Measurements from ENCODE around the gene ZC3H4. TPM values are rescaled to one million over a fixed set of nuclear protein-coding genes. Genes with fewer than 3 reads are reported as not detected.
A peak's percentile ranks its signal among the peaks of the same experiment; 100 is the strongest.
"Not testable (repeated sequence)": the region's sequence is repeated elsewhere in the genome, so short reads cannot be mapped to it uniquely, and the experiment has no call there.

The ZC3H4 gene
- total RNA-seq, 2 experiments from 2014 or later, result 98.3 to 104 TPM

GRCh38 chr19:47050562-47050961 is 63.0 kb downstream of the ZC3H4 start:
- POLR2A ChIA-PET; H3K4me3 Mint-ChIP-seq; CTCF ChIA-PET; DNase-seq; H3K27ac Mint-ChIP-seq; H3K9me3 Mint-ChIP-seq; H3K36me3 Mint-ChIP-seq (ENCODE audit: low read depth): not testable (repeated sequence)
- Mint-ChIP-seq H3K27me3 (peaks cover 12% of the 10 kb centered on the region), H3K4me1 (peaks cover 19% of the 10 kb centered on the region)

GRCh38 chr19:47049307-47049700 is 64.3 kb downstream of the ZC3H4 start:
- Mint-ChIP-seq H3K4me3 (peak overlapping the region; percentile 95), H3K27me3 (peaks cover 4% of the 10 kb centered on the region), H3K9me3 (no peaks in the 10 kb centered on the region), H3K36me3 (ENCODE audit: low read depth) (peaks cover 5% of the 10 kb centered on the region), H3K27ac (peak overlapping the region; percentile 88), H3K4me1 (peaks cover 19% of the 10 kb centered on the region)
- no peak for DNase-seq
- POLR2A ChIA-PET, result interaction anchor here (1.0 to 1.2 kb wide), 2 partner anchors 13 to 64 kb away, joined by 3 to 4 read pairs; partner anchors contain the start of gene ZC3H4
- CTCF ChIA-PET, result interaction anchor here (0.7 to 0.9 kb wide), 2 partner anchors 13 to 195 kb away, joined by 3 to 4 read pairs; no protein-coding TSS in a partner anchor

GRCh38 chr19:47047763-47048405 is 65.7 kb downstream of the ZC3H4 start:
- Mint-ChIP-seq H3K9me3 (no peaks in the 10 kb centered on the region), H3K4me1 (peaks cover 19% of the 10 kb centered on the region), H3K4me3 (peak overlapping the region; percentile 99), H3K36me3 (ENCODE audit: low read depth) (peaks cover 5% of the 10 kb centered on the region), H3K27me3 (no peaks in the 10 kb centered on the region), H3K27ac (peak overlapping the region; percentile 92)
- DNase-seq, result peak; percentile 86
- ChIA-PET POLR2A (interaction anchor here (0.6 to 2.1 kb wide), 17 partner anchors 9 to 208 kb away, joined by 3 to 11 read pairs (median 3); partner anchors contain the start of genes ARHGAP35, CCDC9, SAE1 and ZC3H4), CTCF (interaction anchor here (0.7 to 1.6 kb wide), 7 partner anchors 11 to 196 kb away, joined by 3 to 11 read pairs (median 4); no protein-coding TSS in a partner anchor)

GRCh38 chr19:47047272-47047762 is 66.3 kb downstream of the ZC3H4 start:
- Mint-ChIP-seq H3K9me3 (no peaks in the 10 kb centered on the region), H3K4me1 (peaks cover 19% of the 10 kb centered on the region), H3K36me3 (ENCODE audit: low read depth) (peaks cover 5% of the 10 kb centered on the region), H3K4me3 (peak overlapping the region; percentile 99), H3K27ac (no peak overlapping the region), H3K27me3 (no peaks in the 10 kb centered on the region)
- CTCF ChIA-PET, result interaction anchor here (1.0 to 1.6 kb wide), 6 partner anchors 11 to 197 kb away, joined by 3 to 11 read pairs (median 4); no protein-coding TSS in a partner anchor
- no peak for DNase-seq
- POLR2A ChIA-PET, result interaction anchor here (0.9 to 2.1 kb wide), 14 partner anchors 9 to 209 kb away, joined by 3 to 11 read pairs (median 4); partner anchors contain the start of genes CCDC9, SAE1 and ZC3H4

GRCh38 chr19:47045867-47046470 is 67.6 kb downstream of the ZC3H4 start:
- no peaks in the 10 kb centered on the region for H3K27me3 Mint-ChIP-seq

GRCh38 chr19:47044946-47045866 is 68.4 kb downstream of the ZC3H4 start:
- Mint-ChIP-seq H3K4me3 (no peak overlapping the region), H3K27ac (no peak overlapping the region), H3K27me3 (no peaks in the 10 kb centered on the region), H3K9me3 (no peaks in the 10 kb centered on the region), H3K4me1 (peaks cover 19% of the 10 kb centered on the region), H3K36me3 (ENCODE audit: low read depth) (peaks cover 5% of the 10 kb centered on the region)
- DNase-seq, result no peak
- ChIA-PET POLR2A (no interaction called here), CTCF (interaction anchor here (1.2 kb wide), 1 partner anchor 68 kb away, joined by 3 read pairs; the partner anchor contains the start of gene ZC3H4)

More at GRCh38 chr19:47045867-47046470, 67.6 kb downstream of the ZC3H4 start:
- CTCF ChIA-PET, result no interaction called here
- Mint-ChIP-seq H3K4me1 (peaks cover 19% of the 10 kb centered on the region), H3K27ac (no peak overlapping the region), H3K9me3 (no peaks in the 10 kb centered on the region), H3K36me3 (ENCODE audit: low read depth) (peaks cover 5% of the 10 kb centered on the region), H3K4me3 (no peak overlapping the region)
- POLR2A ChIA-PET, result no interaction called here
- no peak for DNase-seq

GRCh38 chr19:47040869-47041268 is 72.7 kb downstream of the ZC3H4 start:
- H3K4me3 Mint-ChIP-seq, result no peak overlapping the region
- no peaks in the 10 kb centered on the region for H3K9me3 Mint-ChIP-seq
- POLR2A ChIA-PET, result no interaction called here
- CTCF ChIA-PET, result no interaction called here
- H3K27ac Mint-ChIP-seq, result no peak overlapping the region
- no peak for DNase-seq
- H3K27me3 Mint-ChIP-seq, result no peaks in the 10 kb centered on the region
- peaks cover 7% of the 10 kb centered on the region for H3K4me1 Mint-ChIP-seq
- no peaks in the 10 kb centered on the region for H3K36me3 Mint-ChIP-seq (ENCODE audit: low read depth)

GRCh38 chr19:47039239-47039874 is 74.2 kb downstream of the ZC3H4 start:
- Mint-ChIP-seq H3K4me1 (peaks cover 17% of the 10 kb centered on the region), H3K27ac (no peak overlapping the region), H3K9me3 (no peaks in the 10 kb centered on the region), H3K4me3 (no peak overlapping the region), H3K27me3 (peaks cover 4% of the 10 kb centered on the region), H3K36me3 (ENCODE audit: low read depth) (no peaks in the 10 kb centered on the region)
- ChIA-PET POLR2A (no interaction called here), CTCF (no interaction called here)
- DNase-seq, result no peak

- DNase-seq, result no peak
- Mint-ChIP-seq H3K4me1 (peaks cover 19% of the 10 kb centered on the region), H3K36me3 (ENCODE audit: low read depth) (no peaks in the 10 kb centered on the region), H3K4me3 (no peak overlapping the region), H3K27me3 (peaks cover 6% of the 10 kb centered on the region), H3K9me3 (no peaks in the 10 kb centered on the region), H3K27ac (no peak overlapping the region)
- ChIA-PET CTCF (interaction anchor here (2.3 to 5.0 kb wide), 3 partner anchors 10 to 88 kb away, joined by 11 to 35 read pairs (median 29); no protein-coding TSS in a partner anchor), POLR2A (interaction anchor here (0.6 to 1.8 kb wide), 2 partner anchors 10 to 22 kb away, joined by 3 to 7 read pairs; no protein-coding TSS in a partner anchor)
These were observed 75.8 kb downstream of the ZC3H4 start for GRCh38 chr19:47037766-47038165.

GRCh38 chr19:47036097-47036651 is 77.4 kb downstream of the ZC3H4 start:
- ChIA-PET CTCF (interaction anchor here (0.7 to 5.0 kb wide), 17 partner anchors 11 to 313 kb away, joined by 3 to 35 read pairs (median 5); partner anchors contain the start of genes DHX34, SAE1 and ZC3H4), POLR2A (interaction anchor here (0.8 to 1.6 kb wide), 5 partner anchors 12 to 238 kb away, joined by 3 to 7 read pairs (median 3); partner anchors contain the start of genes INAFM1, SAE1 and ZC3H4)
- DNase-seq, result no peak
- Mint-ChIP-seq H3K27me3 (peaks cover 14% of the 10 kb centered on the region), H3K27ac (peak overlapping the region; percentile 37), H3K4me1 (peaks cover 20% of the 10 kb centered on the region), H3K36me3 (ENCODE audit: low read depth) (no peaks in the 10 kb centered on the region), H3K4me3 (peak overlapping the region; percentile 75), H3K9me3 (no peaks in the 10 kb centered on the region)

- peak overlapping the region; percentile 75 for H3K4me3 Mint-ChIP-seq
- peak; percentile 95 for DNase-seq
- H3K27me3 Mint-ChIP-seq, result peaks cover 18% of the 10 kb centered on the region
- ChIA-PET POLR2A (interaction anchor here (0.6 to 1.6 kb wide), 9 partner anchors 12 to 239 kb away, joined by 3 to 7 read pairs (median 3); partner anchors contain the start of genes INAFM1 and SAE1), CTCF (interaction anchor here (0.7 to 5.0 kb wide), 19 partner anchors 10 to 314 kb away, joined by 3 to 35 read pairs (median 7); partner anchors contain the start of genes DHX34, SAE1 and ZC3H4)
- H3K9me3 Mint-ChIP-seq, result no peaks in the 10 kb centered on the region
- H3K36me3 Mint-ChIP-seq (ENCODE audit: low read depth), result no peaks in the 10 kb centered on the region
- peaks cover 22% of the 10 kb centered on the region for H3K4me1 Mint-ChIP-seq
- peak overlapping the region; percentile 37 for H3K27ac Mint-ChIP-seq
These were observed 78.2 kb downstream of the ZC3H4 start for GRCh38 chr19:47035127-47036096.

All from activated CD4-positive, alpha-beta memory T cell treated with anti-CD3 and anti-CD28 coated beads, Interleukin-2, amount 10 ng/mL, durations not matched to agents 7 days and 5 days (primary cell).